Spleen (tissue), 11 donors: ENCODE data around the gene B3GNT5. TPM values are rescaled to one million over a fixed set of nuclear protein-coding genes. Genes with fewer than 3 reads are reported as not detected.

Source experiments
- DNase-seq: peaks from one replicate; pipeline ENCODE4 v3.0.0-alpha.2; 2020
- H3K27ac ChIP-seq, 8 donors: fragments of 200-600 bp; sonication (generic) in 7 of 8; 1 replicate in 4 of 8; 2 replicates in 4 of 8; pipeline versions ENCODE4 v1.5.0 to v1.8.0; 2016 to 2021; ENCODE audit warnings: inconsistent platforms in 4 of 8, mild to moderate bottlenecking in 4 of 8, moderate library complexity in 1 of 8
- H3K27me3 ChIP-seq, 7 donors: fragments of 200-600 bp; sonication (generic) in 6 of 7; replicated peaks in 1 of 7; 1 replicate in 4 of 7; 2 replicates in 3 of 7; pipeline versions ENCODE4 v1.5.0 to v1.8.0; 2016 to 2021; ENCODE audit warnings: inconsistent platforms in 3 of 7, mild to moderate bottlenecking in 1 of 7
- H3K36me3 ChIP-seq, 6 donors: fragments of 200-600 bp; sonication (generic) in 5 of 6; 1 replicate in 4 of 6; 2 replicates in 2 of 6; pipeline versions ENCODE4 v1.5.0 to v1.8.0; 2016 to 2021; ENCODE audit warnings: inconsistent platforms in 2 of 6
- H3K4me1 ChIP-seq, 6 donors: fragments of 200-600 bp; sonication (generic) in 5 of 6; 1 replicate in 3 of 6; 2 replicates in 3 of 6; pipeline versions ENCODE4 v1.5.0 to v1.8.0; 2016 to 2021; ENCODE audit warnings: inconsistent platforms in 3 of 6
- H3K4me3 ChIP-seq, 8 donors: fragments of 200-600 bp; sonication (generic) in 7 of 8; 1 replicate in 4 of 8; 2 replicates in 4 of 8; pipeline versions ENCODE4 v1.5.0 to v1.8.0; 2016 to 2021; ENCODE audit warnings: inconsistent platforms in 4 of 8, mild to moderate bottlenecking in 4 of 8, moderate library complexity in 2 of 8
- H3K9me3 ChIP-seq, 8 donors: fragments of 200-600 bp; sonication (generic) in 7 of 8; 1 replicate in 4 of 8; 2 replicates in 4 of 8; pipeline versions ENCODE4 v1.5.0 to v1.8.0; 2016 to 2021; ENCODE audit warnings: inconsistent platforms in 4 of 8
- CTCF ChIP-seq, 11 experiments: fragments of 200-600 bp in 7 of 11; fragments of 450-650 bp in 4 of 11; sonication (generic) in 4 of 11; IDR thresholded peaks in 8 of 11; conservative IDR thresholded peaks in 3 of 11; 1 replicate in 7 of 11; 2 replicates in 4 of 11; pipeline versions ENCODE4 v1.4.0 to v1.8.0; 2016 to 2021; ENCODE audit warnings: antibody characterized with exemption in 11 of 11, inconsistent platforms in 4 of 11, mild to moderate bottlenecking in 1 of 11
- POLR2A ChIP-seq, 3 donors: fragments of 450-650 bp; IDR thresholded peaks; one replicate each; pipeline ENCODE4 v1.5.1; 2017; ENCODE audit warnings: antibody characterized with exemption in 3 of 3, mild to moderate bottlenecking in 1 of 3
- POLR2AphosphoS5 ChIP-seq, 3 donors: sonication (generic); formaldehyde crosslinking; IDR thresholded peaks; one replicate each; pipeline ENCODE4 v1.5.1; 2017; ENCODE audit warnings: antibody characterized with exemption in 3 of 3
- WGBS, 5 donors: extraction: QIAGEN DNeasy Blood & Tissue Kit in 3 of 5; methylation state at CpG; one replicate each; pipeline versions ENCODE4 v1.1.5 to v1.1.7; 2013 to 2018; 5-methylcytosine and 5-hydroxymethylcytosine counted together
- intact Hi-C: fragments of 100-400 bp; cut with DNase I; formaldehyde crosslinking; loops from one replicate; pipeline ENCODE4 v1.15.0; 2023; ENCODE audit warnings: low total_unique reads
- polyA plus RNA-seq, 3 donors: library from polyadenylated mRNA; stranded (reverse); fragments of 200-250 nt; gene quantifications; one replicate each; pipeline ENCODE4 v1.2.1, GENCODE V29; 2013
- total RNA-seq, 7 donors: library from RNA; depleted of rRNA in 3 of 7; stranded (reverse); fragments of >200 nt in 3 of 7; fragmentation: NEBNext Ultra II Directional in 4 of 7; extraction: Animal tissue kit (Norgen Biotek cat#: 25700) in 4 of 7; gene quantifications; one replicate each; pipeline versions ENCODE4 v1.1.0 to v1.2.1, GENCODE V29; 2016 to 2021
- donor health status: healthy with polysubstance abuse.
- donor health status: DM: no; HTN: no; CAD: no; lungs with moderate emphysema.
- donor health status: DM: no; HTN: no; CAD: no.
- donor health status: Bipolar disorder and iron deficiency.
- donor health status: healthy.
- donor health status: DM: no; HTN: no; CAD: no.
- donor health status: DM: yes; HTN: yes; CAD: no.

B3GNT5 gene
- total and polyA plus RNA-seq, 10 donors, result 0.61 to 11.9 (median 3.7) TPM

- intact Hi-C loops, result no loop called here
- Histone ChIP-seq H3K27me3 (peaks cover 0 to 10% (median 0%) of the 10 kb centered on the region in 7 donors), H3K4me3 (no peak overlapping the region), H3K27ac (peak overlapping the region in 3 of 8 donors; percentile 39 to 49 (median 42)), H3K4me1 (peaks cover 3 to 20% (median 7%) of the 10 kb centered on the region in 6 donors), H3K36me3 (no peaks in the 10 kb centered on the region), H3K9me3 (peaks cover 3 to 27% (median 24%) of the 10 kb centered on the region in 8 donors)
- WGBS, 5 donors, result 27 to 52% (median 33%) methylated on average over 2 of the region's 2 CpGs
- no peak for DNase-seq
- TF ChIP-seq CTCF (IDR thresholded peaks at IDR 0.05 in 8 of 11, conservative IDR thresholded peaks at IDR 0.05 in 3 of 11) (no peak), POLR2A (IDR thresholded peaks at IDR 0.05) (no peak), POLR2AphosphoS5 (IDR thresholded peaks at IDR 0.05) (no peak)
These were observed 8.8 kb upstream of the B3GNT5 start for GRCh38 chr3:183244219-183244618.

GRCh38 chr3:183244981-183245476 is 8.0 kb upstream of the B3GNT5 start:
- intact Hi-C loops, result no loop called here
- Histone ChIP-seq H3K4me3 (no peak overlapping the region), H3K27ac (peak overlapping the region in 4 of 8 donors; percentile 0 to 60 (median 46)), H3K4me1 (peaks cover 3 to 20% (median 7%) of the 10 kb centered on the region in 6 donors), H3K9me3 (peaks cover 3 to 27% (median 24%) of the 10 kb centered on the region in 8 donors), H3K36me3 (no peaks in the 10 kb centered on the region), H3K27me3 (peaks cover 0 to 15% (median 0%) of the 10 kb centered on the region in 7 donors)
- no peak for DNase-seq
- no peak for TF ChIP-seq POLR2A (IDR thresholded peaks at IDR 0.05)

- H3K27ac ChIP-seq, result no peak overlapping the region
- peaks cover 3 to 21% (median 7%) of the 10 kb centered on the region in 6 donors for H3K4me1 ChIP-seq
- no peak for DNase-seq
These were observed 6.0 kb upstream of the B3GNT5 start for GRCh38 chr3:183247011-183247589.

GRCh38 chr3:183249006-183249718 is 3.9 kb upstream of the B3GNT5 start:
- Histone ChIP-seq H3K4me1 (peaks cover 3 to 35% (median 19%) of the 10 kb centered on the region in 6 donors), H3K9me3 (no peaks in the 10 kb centered on the region), H3K27ac (no peak overlapping the region), H3K27me3 (peaks cover 0 to 37% (median 18%) of the 10 kb centered on the region in 7 donors), H3K36me3 (no peaks in the 10 kb centered on the region), H3K4me3 (no peak overlapping the region)
- DNase-seq, result no peak
- TF ChIP-seq POLR2A (IDR thresholded peaks at IDR 0.05), result no peak
- no peak for TF ChIP-seq CTCF (IDR thresholded peaks at IDR 0.05 in 8 of 11, conservative IDR thresholded peaks at IDR 0.05 in 3 of 11)
- no peak for TF ChIP-seq POLR2AphosphoS5 (IDR thresholded peaks at IDR 0.05)
- 80 to 88% (median 84%) methylated on average over 6 of the region's 6 CpGs for WGBS, 5 donors
- intact Hi-C loops, result no loop called here

More at GRCh38 chr3:183247011-183247589, 6.0 kb upstream of the B3GNT5 start:
- peaks cover 0 to 22% (median 0%) of the 10 kb centered on the region in 7 donors for H3K27me3 ChIP-seq
- TF ChIP-seq POLR2A (IDR thresholded peaks at IDR 0.05) (no peak), CTCF (IDR thresholded peaks at IDR 0.05 in 8 of 11, conservative IDR thresholded peaks at IDR 0.05 in 3 of 11) (no peak), POLR2AphosphoS5 (IDR thresholded peaks at IDR 0.05) (no peak)
- H3K4me3 ChIP-seq, result no peak overlapping the region
- intact Hi-C loops, result no loop called here
- 85 to 91% (median 90%) methylated on average over 6 of the region's 6 CpGs for WGBS, 5 donors
- peaks cover 3 to 17% (median 14%) of the 10 kb centered on the region in 8 donors for H3K9me3 ChIP-seq
- no peaks in the 10 kb centered on the region for H3K36me3 ChIP-seq
